GM23248 (cell line): ENCODE measurements around the gene DCUN1D2.

Experiments
- EZH2 ChIP-seq: fragments of 200-600 bp; sonication (generic); IDR thresholded peaks from 2 replicates; pipeline ENCODE4 v1.6.1; 2018; ENCODE audit warnings: antibody characterized with exemption, mild to moderate bottlenecking; ENCODE audit not compliant: insufficient read depth, poor library complexity, severe bottlenecking
- EZH2phosphoT487 ChIP-seq: fragments of 200-600 bp; sonication (generic); IDR thresholded peaks from 2 replicates; pipeline ENCODE4 v1.6.1; 2018; ENCODE audit warnings: antibody characterized with exemption, moderate library complexity, mild to moderate bottlenecking, low read depth; ENCODE audit not compliant: insufficient read depth

DNA sequence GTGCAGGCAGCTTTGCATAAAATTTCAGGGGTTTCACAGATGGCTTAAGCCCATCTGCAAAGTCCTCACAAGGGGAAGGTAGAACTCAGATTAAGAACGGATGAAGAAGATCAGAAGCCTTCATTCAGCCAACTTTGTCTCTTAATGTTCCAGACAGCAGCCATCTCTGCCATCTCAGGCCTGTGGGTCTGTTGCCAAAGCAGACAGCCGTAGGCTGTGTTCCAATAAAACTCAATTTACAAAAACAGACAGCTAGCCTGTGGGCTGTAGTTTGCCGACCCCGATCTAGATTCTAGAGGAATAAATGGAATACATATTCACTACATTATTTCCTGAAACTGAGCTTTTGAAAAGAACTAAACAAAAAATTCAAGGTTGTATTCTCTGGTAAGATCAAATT is 3.8 kb downstream of the DCUN1D2 start:
- TF ChIP-seq EZH2 (no peak), EZH2phosphoT487 (no peak)
